HepG2 (cell line): ENCODE data around the gene ERLEC1. TPM values are rescaled to one million over a fixed set of nuclear protein-coding genes. Genes with fewer than 3 reads are reported as not detected.

ENCODE experiments used
- CREB1 ChIP-seq, 2 experiments: fragments of 450-650 bp in 1 of 2; IDR thresholded peaks; 2 replicates each; pipeline ENCODE4 v1.6.1; 2016 to 2017; ENCODE audit warnings: control low read depth in 1 of 2, mild to moderate bottlenecking in 1 of 2, missing compliant biosample characterization in 1 of 2, missing genetic modification characterization in 1 of 2
- FIP1L1 ChIP-seq: fragments of 200-400 bp; formaldehyde crosslinking; IDR thresholded peaks from 2 replicates; pipeline ENCODE4 v1.6.1; 2018; ENCODE audit warnings: low read depth, mild to moderate bottlenecking, low read length, moderate library complexity, borderline replicate concordance; ENCODE audit not compliant: insufficient read depth
- FOXK1 ChIP-seq: sonication (generic); formaldehyde crosslinking; IDR thresholded peaks from 2 replicates; pipeline ENCODE4 v1.4.0; 2020; ENCODE audit warnings: low read depth, missing genetic modification reagents, borderline replicate concordance
- GFI1 ChIP-seq: sonication (generic); formaldehyde crosslinking; IDR thresholded peaks from 2 replicates; pipeline ENCODE4 v1.5.0; 2020; ENCODE audit warnings: missing genetic modification reagents, mild to moderate bottlenecking, borderline replicate concordance
- GZF1 ChIP-seq: sonication (generic); formaldehyde crosslinking; IDR thresholded peaks from 2 replicates; pipeline ENCODE4 v1.5.1; 2020; ENCODE audit warnings: mild to moderate bottlenecking, missing genetic modification reagents
- HOXA9 ChIP-seq: sonication (generic); formaldehyde crosslinking; IDR thresholded peaks from 2 replicates; pipeline ENCODE4 v1.8.1; 2022; ENCODE audit warnings: missing genetic modification reagents, mild to moderate bottlenecking, moderate library complexity, borderline replicate concordance
- KLF12 ChIP-seq: sonication (generic); formaldehyde crosslinking; IDR thresholded peaks from 2 replicates; pipeline ENCODE4 v1.4.0; 2020; ENCODE audit warnings: missing genetic modification reagents, borderline replicate concordance
- RFX3 ChIP-seq: IDR thresholded peaks from 2 replicates; pipeline ENCODE4 v1.6.1; 2016; ENCODE audit warnings: missing biosample characterization, missing genetic modification reagents
- RXRA ChIP-seq: sonication (generic); formaldehyde crosslinking; IDR thresholded peaks from 2 replicates; pipeline ENCODE4 v1.5.1; 2020; ENCODE audit warnings: missing genetic modification reagents
- SIX1 ChIP-seq: sonication (generic); formaldehyde crosslinking; IDR thresholded peaks from 2 replicates; pipeline ENCODE4 v1.4.0; 2020; ENCODE audit warnings: missing genetic modification reagents, borderline replicate concordance
- TCF12 ChIP-seq, 2 experiments: fragments of 450-650 bp in 1 of 2; sonication (generic) in 1 of 2; formaldehyde crosslinking in 1 of 2; IDR thresholded peaks; 2 replicates each; pipeline versions ENCODE4 v1.6.1 to v1.8.0; 2017 to 2022; ENCODE audit warnings: antibody characterized with exemption in 1 of 2, mild to moderate bottlenecking in 1 of 2, missing genetic modification reagents in 1 of 2, moderate library complexity in 1 of 2
- ZNF7 ChIP-seq: IDR thresholded peaks from 2 replicates; pipeline ENCODE4 v1.6.1; 2016; ENCODE audit warnings: missing biosample characterization, missing genetic modification reagents
- ZNF775 ChIP-seq: sonication (generic); formaldehyde crosslinking; IDR thresholded peaks from 2 replicates; pipeline ENCODE4 v1.4.0; 2020; ENCODE audit warnings: missing genetic modification reagents, mild to moderate bottlenecking, moderate library complexity, borderline replicate concordance
- ZSCAN22 ChIP-seq: sonication (generic); formaldehyde crosslinking; IDR thresholded peaks from 2 replicates; pipeline ENCODE4 v1.4.0; 2020; ENCODE audit warnings: mild to moderate bottlenecking, missing genetic modification reagents
- polyA plus RNA-seq, 8 experiments: library from polyadenylated mRNA; depleted of rRNA in 3 of 8; stranded (reverse) in 7 of 8; unstranded in 1 of 8; fragments of >200 nt; fragmentation: Illumina TruSeq in 4 of 8; extraction: Trizol in 4 of 8; gene quantifications; 2 replicates each; pipeline versions ENCODE4 v1.2.1 to v1.2.3, GENCODE V29; 2011 to 2016; ENCODE audit warnings: low read depth in 4 of 8, missing spikeins in 1 of 8, mixed read lengths in 1 of 8; ENCODE audit not compliant: insufficient read depth in 1 of 8
- total RNA-seq, 5 experiments: library from RNA; depleted of rRNA; stranded (reverse); fragments of >200 nt; fragmentation: Illumina TruSeq; extraction: Trizol; gene quantifications; 2 replicates each; pipeline ENCODE4 v1.2.3, GENCODE V29; 2016; ENCODE audit warnings: low read depth in 1 of 5
- TF ChIP-seq, protein P1 (sequence below): sonication (generic); formaldehyde crosslinking; conservative IDR thresholded peaks from 2 replicates; pipeline ENCODE4 v1.4.0; 2020; ENCODE audit warnings: mild to moderate bottlenecking, missing genetic modification reagents, moderate library complexity
- TF ChIP-seq, protein P2 (sequence below): sonication (generic); formaldehyde crosslinking; IDR thresholded peaks from 2 replicates; pipeline ENCODE4 v1.4.0; 2020; ENCODE audit warnings: mild to moderate bottlenecking, missing genetic modification reagents
- TF ChIP-seq, protein P3 (sequence below): sonication (generic); formaldehyde crosslinking; IDR thresholded peaks from 2 replicates; pipeline ENCODE4 v1.9.0; 2021; ENCODE audit warnings: mild to moderate bottlenecking, missing genetic modification reagents

Gene ERLEC1
- total and polyA plus RNA-seq, 2 of the 13 experiments (the other 11 are each of a cell fraction or from before 2014, with no cell fraction given) = 87.3 to 88.4 TPM

DNA sequence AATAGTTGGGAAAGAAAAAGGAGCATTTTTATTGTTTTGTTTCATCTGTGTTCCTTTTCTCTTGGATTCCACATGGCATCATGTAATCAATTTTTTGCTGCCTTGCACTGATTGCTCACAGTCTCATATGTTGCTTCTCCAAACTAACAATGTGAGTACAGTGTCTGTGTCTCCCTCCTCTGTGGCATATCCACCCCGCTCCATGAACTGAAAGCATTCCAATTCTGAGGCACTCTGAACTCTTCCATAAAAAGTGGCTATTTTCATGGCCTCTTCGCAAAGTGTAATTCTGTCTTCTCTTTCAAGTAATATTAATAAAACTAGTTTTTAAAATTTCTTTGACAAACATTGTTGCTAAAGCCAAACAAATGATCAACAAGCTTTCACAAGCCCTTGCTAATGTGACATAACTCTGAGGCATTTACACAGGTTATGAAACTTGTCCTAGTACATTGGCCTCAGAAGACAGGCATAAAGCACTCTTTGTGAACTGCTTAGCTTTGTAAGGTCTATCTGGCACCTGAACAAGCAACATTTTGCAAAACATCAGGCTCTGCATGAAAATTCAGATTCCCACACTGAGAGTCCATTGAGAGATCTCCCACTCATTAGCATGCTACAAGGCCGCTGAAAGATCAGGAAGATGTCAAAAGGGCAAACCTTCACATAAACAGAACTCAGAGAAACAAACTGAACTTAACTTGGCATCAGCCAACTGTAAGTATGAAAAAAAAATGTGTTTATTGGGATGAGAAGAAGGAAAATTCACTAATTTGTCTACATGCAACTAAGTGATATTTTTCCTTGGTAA is 39.9 kb downstream of the ERLEC1 start (continued):
- TF ChIP-seq KLF12 (CRISPR knock-in tag) = no peak
- TF ChIP-seq, protein P1, sequence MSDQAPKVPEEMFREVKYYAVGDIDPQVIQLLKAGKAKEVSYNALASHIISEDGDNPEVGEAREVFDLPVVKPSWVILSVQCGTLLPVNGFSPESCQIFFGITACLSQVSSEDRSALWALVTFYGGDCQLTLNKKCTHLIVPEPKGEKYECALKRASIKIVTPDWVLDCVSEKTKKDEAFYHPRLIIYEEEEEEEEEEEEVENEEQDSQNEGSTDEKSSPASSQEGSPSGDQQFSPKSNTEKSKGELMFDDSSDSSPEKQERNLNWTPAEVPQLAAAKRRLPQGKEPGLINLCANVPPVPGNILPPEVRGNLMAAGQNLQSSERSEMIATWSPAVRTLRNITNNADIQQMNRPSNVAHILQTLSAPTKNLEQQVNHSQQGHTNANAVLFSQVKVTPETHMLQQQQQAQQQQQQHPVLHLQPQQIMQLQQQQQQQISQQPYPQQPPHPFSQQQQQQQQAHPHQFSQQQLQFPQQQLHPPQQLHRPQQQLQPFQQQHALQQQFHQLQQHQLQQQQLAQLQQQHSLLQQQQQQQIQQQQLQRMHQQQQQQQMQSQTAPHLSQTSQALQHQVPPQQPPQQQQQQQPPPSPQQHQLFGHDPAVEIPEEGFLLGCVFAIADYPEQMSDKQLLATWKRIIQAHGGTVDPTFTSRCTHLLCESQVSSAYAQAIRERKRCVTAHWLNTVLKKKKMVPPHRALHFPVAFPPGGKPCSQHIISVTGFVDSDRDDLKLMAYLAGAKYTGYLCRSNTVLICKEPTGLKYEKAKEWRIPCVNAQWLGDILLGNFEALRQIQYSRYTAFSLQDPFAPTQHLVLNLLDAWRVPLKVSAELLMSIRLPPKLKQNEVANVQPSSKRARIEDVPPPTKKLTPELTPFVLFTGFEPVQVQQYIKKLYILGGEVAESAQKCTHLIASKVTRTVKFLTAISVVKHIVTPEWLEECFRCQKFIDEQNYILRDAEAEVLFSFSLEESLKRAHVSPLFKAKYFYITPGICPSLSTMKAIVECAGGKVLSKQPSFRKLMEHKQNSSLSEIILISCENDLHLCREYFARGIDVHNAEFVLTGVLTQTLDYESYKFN (CRISPR knock-in tag) = peak; percentile 99
- TF ChIP-seq FOXK1 (CRISPR knock-in tag) = peak; percentile 98
- peak; percentile 95; the same call in 1 of the 2 replicates for TF ChIP-seq RXRA
- no peak for TF ChIP-seq GZF1 (CRISPR knock-in tag)
- TF ChIP-seq FIP1L1 = no peak
- TF ChIP-seq, protein P2, sequence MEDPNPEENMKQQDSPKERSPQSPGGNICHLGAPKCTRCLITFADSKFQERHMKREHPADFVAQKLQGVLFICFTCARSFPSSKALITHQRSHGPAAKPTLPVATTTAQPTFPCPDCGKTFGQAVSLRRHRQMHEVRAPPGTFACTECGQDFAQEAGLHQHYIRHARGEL (CRISPR knock-in tag) = no peak
- TF ChIP-seq RFX3 = peak; percentile 24; the same call in 1 of the 2 replicates
- peak; percentile 84; the same call in 1 of the 2 replicates for TF ChIP-seq HOXA9 (CRISPR knock-in tag)
- TF ChIP-seq CREB1 (IDR thresholded peaks at IDR 0.05) = peak; percentile 60; the same call in 1 of the 2 replicates
- peak; percentile 88 for TF ChIP-seq CREB1 (CRISPR knock-in tag; IDR thresholded peaks at IDR 0.05)
- 0 out of 2 replicates have a peak, but pooled peaks have one; percentile 47 for TF ChIP-seq ZNF775 (CRISPR knock-in tag)
- TF ChIP-seq SIX1 = peak; percentile 59; the same call in 1 of the 2 replicates
- 0 out of 2 replicates have a peak, but pooled peaks have one; percentile 51 for TF ChIP-seq ZNF7 (CRISPR knock-in tag)
- peak; percentile 95 for TF ChIP-seq GFI1
- TF ChIP-seq, protein P3, sequence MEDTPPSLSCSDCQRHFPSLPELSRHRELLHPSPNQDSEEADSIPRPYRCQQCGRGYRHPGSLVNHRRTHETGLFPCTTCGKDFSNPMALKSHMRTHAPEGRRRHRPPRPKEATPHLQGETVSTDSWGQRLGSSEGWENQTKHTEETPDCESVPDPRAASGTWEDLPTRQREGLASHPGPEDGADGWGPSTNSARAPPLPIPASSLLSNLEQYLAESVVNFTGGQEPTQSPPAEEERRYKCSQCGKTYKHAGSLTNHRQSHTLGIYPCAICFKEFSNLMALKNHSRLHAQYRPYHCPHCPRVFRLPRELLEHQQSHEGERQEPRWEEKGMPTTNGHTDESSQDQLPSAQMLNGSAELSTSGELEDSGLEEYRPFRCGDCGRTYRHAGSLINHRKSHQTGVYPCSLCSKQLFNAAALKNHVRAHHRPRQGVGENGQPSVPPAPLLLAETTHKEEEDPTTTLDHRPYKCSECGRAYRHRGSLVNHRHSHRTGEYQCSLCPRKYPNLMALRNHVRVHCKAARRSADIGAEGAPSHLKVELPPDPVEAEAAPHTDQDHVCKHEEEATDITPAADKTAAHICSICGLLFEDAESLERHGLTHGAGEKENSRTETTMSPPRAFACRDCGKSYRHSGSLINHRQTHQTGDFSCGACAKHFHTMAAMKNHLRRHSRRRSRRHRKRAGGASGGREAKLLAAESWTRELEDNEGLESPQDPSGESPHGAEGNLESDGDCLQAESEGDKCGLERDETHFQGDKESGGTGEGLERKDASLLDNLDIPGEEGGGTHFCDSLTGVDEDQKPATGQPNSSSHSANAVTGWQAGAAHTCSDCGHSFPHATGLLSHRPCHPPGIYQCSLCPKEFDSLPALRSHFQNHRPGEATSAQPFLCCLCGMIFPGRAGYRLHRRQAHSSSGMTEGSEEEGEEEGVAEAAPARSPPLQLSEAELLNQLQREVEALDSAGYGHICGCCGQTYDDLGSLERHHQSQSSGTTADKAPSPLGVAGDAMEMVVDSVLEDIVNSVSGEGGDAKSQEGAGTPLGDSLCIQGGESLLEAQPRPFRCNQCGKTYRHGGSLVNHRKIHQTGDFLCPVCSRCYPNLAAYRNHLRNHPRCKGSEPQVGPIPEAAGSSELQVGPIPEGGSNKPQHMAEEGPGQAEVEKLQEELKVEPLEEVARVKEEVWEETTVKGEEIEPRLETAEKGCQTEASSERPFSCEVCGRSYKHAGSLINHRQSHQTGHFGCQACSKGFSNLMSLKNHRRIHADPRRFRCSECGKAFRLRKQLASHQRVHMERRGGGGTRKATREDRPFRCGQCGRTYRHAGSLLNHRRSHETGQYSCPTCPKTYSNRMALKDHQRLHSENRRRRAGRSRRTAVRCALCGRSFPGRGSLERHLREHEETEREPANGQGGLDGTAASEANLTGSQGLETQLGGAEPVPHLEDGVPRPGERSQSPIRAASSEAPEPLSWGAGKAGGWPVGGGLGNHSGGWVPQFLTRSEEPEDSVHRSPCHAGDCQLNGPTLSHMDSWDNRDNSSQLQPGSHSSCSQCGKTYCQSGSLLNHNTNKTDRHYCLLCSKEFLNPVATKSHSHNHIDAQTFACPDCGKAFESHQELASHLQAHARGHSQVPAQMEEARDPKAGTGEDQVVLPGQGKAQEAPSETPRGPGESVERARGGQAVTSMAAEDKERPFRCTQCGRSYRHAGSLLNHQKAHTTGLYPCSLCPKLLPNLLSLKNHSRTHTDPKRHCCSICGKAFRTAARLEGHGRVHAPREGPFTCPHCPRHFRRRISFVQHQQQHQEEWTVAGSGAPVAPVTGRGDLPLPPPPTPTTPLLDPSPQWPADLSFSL (CRISPR knock-in tag) = 0 out of 2 replicates have a peak, but pooled peaks have one; percentile 47
- TF ChIP-seq TCF12 (IDR thresholded peaks at IDR 0.05) = no peak
- peak; percentile 100 for TF ChIP-seq TCF12 (CRISPR knock-in tag; IDR thresholded peaks at IDR 0.05)
- TF ChIP-seq ZSCAN22 (CRISPR knock-in tag) = no peak
